ELF-1 (cell line): ENCODE measurements around the gene BLM.
A peak's percentile ranks its signal among the peaks of the same experiment; 100 is the strongest.
"Not testable (repeated sequence)": the region's sequence is repeated elsewhere in the genome, so short reads cannot be mapped to it uniquely, and the experiment has no call there.

Experiments
- DNase-seq: peaks from one replicate; pipeline ENCODE4 v3.0.0-alpha.2; 2016; ENCODE audit warnings: low read depth, low spot score

BLM gene

GRCh38 chr15:90849424-90849823 lies 132.3 kb downstream of the BLM start:
- DNase-seq, result not testable (repeated sequence)

- DNase-seq, result no peak
These were observed 134.0 kb downstream of the BLM start for GRCh38 chr15:90851114-90851513.

GRCh38 chr15:90851940-90852339 lies 134.8 kb downstream of the BLM start:
- no peak for DNase-seq

GRCh38 chr15:90855139-90855538 lies 138.0 kb downstream of the BLM start:
- DNase-seq, result no peak

- no peak for DNase-seq
These were observed 140.2 kb downstream of the BLM start for GRCh38 chr15:90857337-90857736.

GRCh38 chr15:90857883-90858443 lies 140.8 kb downstream of the BLM start:
- no peak for DNase-seq

- DNase-seq, result peak; percentile 84
These were observed 142.3 kb downstream of the BLM start for GRCh38 chr15:90859234-90860131.

- DNase-seq, result peak; percentile 21
These were observed 143.3 kb downstream of the BLM start for GRCh38 chr15:90860450-90860849.

GRCh38 chr15:90860942-90861675 lies 144.0 kb downstream of the BLM start:
- no peak for DNase-seq

- no peak for DNase-seq
These were observed 145.3 kb downstream of the BLM start for GRCh38 chr15:90862487-90862886.

- DNase-seq, result no peak
These were observed 146.0 kb downstream of the BLM start for GRCh38 chr15:90862964-90863778.

GRCh38 chr15:90863987-90864386 lies 146.8 kb downstream of the BLM start:
- no peak for DNase-seq

- DNase-seq, result peak; percentile 39
These were observed 147.4 kb downstream of the BLM start for GRCh38 chr15:90864507-90864906.

- no peak for DNase-seq
These were observed 148.6 kb downstream of the BLM start for GRCh38 chr15:90865702-90866101.
